Neural cell (in vitro differentiated cells): ENCODE results near the gene CACNA2D1. TPM values are rescaled to one million over a fixed set of nuclear protein-coding genes. Genes with fewer than 3 reads are reported as not detected.

ENCODE experiments used
- H2AFZ ChIP-seq: fragments of 200-600, 300-800 bp; sonication (generic), shearing (Covaris generic); 2 replicates; pipeline ENCODE4 v1.6.0; 2014; ENCODE audit warnings: low read depth, mild to moderate bottlenecking, antibody characterized with exemption, low read length, moderate library complexity
- H3F3A ChIP-seq: fragments of 200-600 bp; shearing (Covaris generic); 2 replicates; pipeline ENCODE4 v1.6.1; 2016; ENCODE audit warnings: mild to moderate bottlenecking, moderate library complexity, mixed read lengths, antibody characterized with exemption, low read length; ENCODE audit not compliant: insufficient read depth, poor library complexity, severe bottlenecking
- H3K27ac ChIP-seq: fragments of 200-600, 300-800 bp; sonication (generic), shearing (Covaris generic); 2 replicates; pipeline ENCODE4 v1.5.1; 2014; ENCODE audit warnings: mild to moderate bottlenecking, low read length, moderate library complexity
- H3K27me3 ChIP-seq: fragments of 300-800, 200-600 bp; sonication (generic), shearing (Covaris generic); 2 replicates; pipeline ENCODE4 v1.6.0; 2014; ENCODE audit warnings: mild to moderate bottlenecking, low read depth, low read length, moderate library complexity; ENCODE audit not compliant: insufficient read depth
- H3K36me3 ChIP-seq: fragments of 300-800, 200-600 bp; sonication (generic), shearing (Covaris generic); 2 replicates; pipeline ENCODE4 v1.5.1; 2014; ENCODE audit warnings: mild to moderate bottlenecking, antibody characterized with exemption, low read length, moderate library complexity; ENCODE audit not compliant: insufficient read depth
- H3K4me2 ChIP-seq: fragments of 300-800, 200-600 bp; sonication (generic), shearing (Covaris generic); 2 replicates; pipeline ENCODE4 v1.6.0; 2014; ENCODE audit warnings: mild to moderate bottlenecking, low read length
- H3K4me3 ChIP-seq: fragments of 300-800, 200-600 bp; sonication (generic), shearing (Covaris generic); 2 replicates; pipeline ENCODE4 v1.5.1; 2014; ENCODE audit warnings: mild to moderate bottlenecking, low read length, moderate library complexity
- H3K79me2 ChIP-seq: fragments of 200-600 bp; shearing (Covaris generic); replicated peaks from 2 replicates; pipeline ENCODE4 v1.6.0; 2014; ENCODE audit warnings: mild to moderate bottlenecking, low read length, moderate library complexity; ENCODE audit not compliant: insufficient read depth
- H3K9ac ChIP-seq: fragments of 300-800, 200-600 bp; sonication (generic), shearing (Covaris generic); 2 replicates; pipeline ENCODE4 v1.6.1; 2016; ENCODE audit warnings: mild to moderate bottlenecking, low read length, mixed read lengths
- H3K9me2 ChIP-seq: fragments of 200-600 bp; shearing (Covaris generic); 2 replicates; pipeline ENCODE4 v1.6.1; 2016; ENCODE audit warnings: mild to moderate bottlenecking, low read length, mixed read lengths; ENCODE audit not compliant: insufficient read depth
- H3K9me3 ChIP-seq: fragments of 200-600, 300-800 bp; sonication (generic), shearing (Covaris generic); 2 replicates; pipeline ENCODE4 v1.6.1; 2016; ENCODE audit warnings: mild to moderate bottlenecking, mixed run types, low read length, moderate library complexity, mixed read lengths
- H4K20me1 ChIP-seq: fragments of 200-600 bp; shearing (Covaris generic); 2 replicates; pipeline ENCODE4 v1.6.1; 2016; ENCODE audit warnings: mild to moderate bottlenecking, mixed run types; ENCODE audit not compliant: insufficient read depth
- EP300 ChIP-seq: fragments of 450-650 bp; conservative IDR thresholded peaks from 2 replicates; pipeline ENCODE4 v1.6.1; 2014; ENCODE audit warnings: antibody characterized with exemption, mild to moderate bottlenecking, moderate library complexity; ENCODE audit not compliant: poor library complexity, severe bottlenecking
- EZH2 ChIP-seq: fragments of 200-600, 300-800 bp; shearing (Covaris generic), sonication (generic); IDR thresholded peaks from 2 replicates; pipeline ENCODE4 v1.6.1; 2014; ENCODE audit warnings: antibody characterized with exemption, low read length, borderline replicate concordance, mild to moderate bottlenecking; ENCODE audit not compliant: insufficient read depth, poor library complexity, severe bottlenecking
- MXI1 ChIP-seq: fragments of 450-650 bp; conservative IDR thresholded peaks from 2 replicates; pipeline ENCODE4 v1.6.1; 2014; ENCODE audit warnings: antibody characterized with exemption, mild to moderate bottlenecking; ENCODE audit not compliant: poor library complexity, severe bottlenecking
- POLR2AphosphoS5 ChIP-seq: IDR thresholded peaks from 2 replicates; pipeline ENCODE4 v1.6.1; 2012
- RAD21 ChIP-seq: fragments of 450-650 bp; conservative IDR thresholded peaks from 2 replicates; pipeline ENCODE4 v1.6.1; 2014; ENCODE audit warnings: antibody characterized with exemption, mild to moderate bottlenecking, moderate library complexity
- SMC3 ChIP-seq: fragments of 450-650 bp; conservative IDR thresholded peaks from 2 replicates; pipeline ENCODE4 v1.6.1; 2014; ENCODE audit warnings: antibody characterized with exemption, mild to moderate bottlenecking, moderate library complexity; ENCODE audit not compliant: poor library complexity
- TAF1 ChIP-seq: IDR thresholded peaks from 2 replicates; pipeline ENCODE4 v1.6.1; 2012; ENCODE audit warnings: low read depth
- polyA plus RNA-seq: library from polyadenylated mRNA; depleted of rRNA; stranded (reverse); fragments of >200 nt; gene quantifications from 2 replicates; pipeline ENCODE4 v1.2.3, GENCODE V29; 2014
- TF ChIP-seq, protein P1 (sequence below): IDR thresholded peaks from 2 replicates; pipeline ENCODE4 v1.6.1; 2012; ENCODE audit warnings: borderline replicate concordance
- TF ChIP-seq, protein P2 (sequence below): fragments of 450-650 bp; IDR thresholded peaks from 2 replicates; pipeline ENCODE4 v1.5.1; 2014; ENCODE audit warnings: antibody characterized with exemption, mild to moderate bottlenecking, moderate library complexity; ENCODE audit not compliant: poor library complexity, severe bottlenecking

The CACNA2D1 gene
- polyA plus RNA-seq, 1 donor from 2014 or later, result 7.0 TPM

DNA sequence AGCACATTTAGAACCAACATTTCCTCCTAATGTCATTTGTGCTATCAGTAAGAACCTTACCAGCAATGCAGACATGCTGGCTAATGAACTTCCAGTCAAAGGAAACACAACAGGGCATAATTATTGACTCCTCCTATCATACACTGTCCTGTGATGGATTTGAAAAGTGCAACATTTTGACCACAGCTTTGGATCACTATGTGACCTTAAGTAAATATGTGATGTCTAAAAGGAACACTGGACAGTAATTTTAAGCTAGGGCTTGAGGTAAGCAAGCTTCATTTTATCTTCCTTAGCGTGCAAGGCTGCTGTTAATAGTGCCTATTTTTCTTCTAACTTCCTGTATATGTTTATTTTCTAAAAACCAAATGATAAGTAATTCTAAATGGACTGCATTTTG lies 433.2 kb downstream of the CACNA2D1 start:
- Histone ChIP-seq H3K9ac (no peak overlapping the region), H4K20me1 (no peaks in the 10 kb centered on the region), H3K9me2 (no peaks in the 10 kb centered on the region), H3K27me3 (no peaks in the 10 kb centered on the region), H3F3A (no peaks in the 10 kb centered on the region), H3K27ac (no peak overlapping the region), H3K79me2 (no peaks in the 10 kb centered on the region), H3K9me3 (no peaks in the 10 kb centered on the region), H2AFZ (no peak overlapping the region), H3K36me3 (no peaks in the 10 kb centered on the region), H3K4me3 (no peak overlapping the region), H3K4me2 (no peak overlapping the region)
- TF ChIP-seq SMC3 (no peak), EP300 (no peak), POLR2AphosphoS5 (no peak), TAF1 (no peak), RAD21 (no peak), EZH2 (no peak), MXI1 (no peak)
- TF ChIP-seq, protein P1, sequence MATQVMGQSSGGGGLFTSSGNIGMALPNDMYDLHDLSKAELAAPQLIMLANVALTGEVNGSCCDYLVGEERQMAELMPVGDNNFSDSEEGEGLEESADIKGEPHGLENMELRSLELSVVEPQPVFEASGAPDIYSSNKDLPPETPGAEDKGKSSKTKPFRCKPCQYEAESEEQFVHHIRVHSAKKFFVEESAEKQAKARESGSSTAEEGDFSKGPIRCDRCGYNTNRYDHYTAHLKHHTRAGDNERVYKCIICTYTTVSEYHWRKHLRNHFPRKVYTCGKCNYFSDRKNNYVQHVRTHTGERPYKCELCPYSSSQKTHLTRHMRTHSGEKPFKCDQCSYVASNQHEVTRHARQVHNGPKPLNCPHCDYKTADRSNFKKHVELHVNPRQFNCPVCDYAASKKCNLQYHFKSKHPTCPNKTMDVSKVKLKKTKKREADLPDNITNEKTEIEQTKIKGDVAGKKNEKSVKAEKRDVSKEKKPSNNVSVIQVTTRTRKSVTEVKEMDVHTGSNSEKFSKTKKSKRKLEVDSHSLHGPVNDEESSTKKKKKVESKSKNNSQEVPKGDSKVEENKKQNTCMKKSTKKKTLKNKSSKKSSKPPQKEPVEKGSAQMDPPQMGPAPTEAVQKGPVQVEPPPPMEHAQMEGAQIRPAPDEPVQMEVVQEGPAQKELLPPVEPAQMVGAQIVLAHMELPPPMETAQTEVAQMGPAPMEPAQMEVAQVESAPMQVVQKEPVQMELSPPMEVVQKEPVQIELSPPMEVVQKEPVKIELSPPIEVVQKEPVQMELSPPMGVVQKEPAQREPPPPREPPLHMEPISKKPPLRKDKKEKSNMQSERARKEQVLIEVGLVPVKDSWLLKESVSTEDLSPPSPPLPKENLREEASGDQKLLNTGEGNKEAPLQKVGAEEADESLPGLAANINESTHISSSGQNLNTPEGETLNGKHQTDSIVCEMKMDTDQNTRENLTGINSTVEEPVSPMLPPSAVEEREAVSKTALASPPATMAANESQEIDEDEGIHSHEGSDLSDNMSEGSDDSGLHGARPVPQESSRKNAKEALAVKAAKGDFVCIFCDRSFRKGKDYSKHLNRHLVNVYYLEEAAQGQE, result no peak
- TF ChIP-seq, protein P2, sequence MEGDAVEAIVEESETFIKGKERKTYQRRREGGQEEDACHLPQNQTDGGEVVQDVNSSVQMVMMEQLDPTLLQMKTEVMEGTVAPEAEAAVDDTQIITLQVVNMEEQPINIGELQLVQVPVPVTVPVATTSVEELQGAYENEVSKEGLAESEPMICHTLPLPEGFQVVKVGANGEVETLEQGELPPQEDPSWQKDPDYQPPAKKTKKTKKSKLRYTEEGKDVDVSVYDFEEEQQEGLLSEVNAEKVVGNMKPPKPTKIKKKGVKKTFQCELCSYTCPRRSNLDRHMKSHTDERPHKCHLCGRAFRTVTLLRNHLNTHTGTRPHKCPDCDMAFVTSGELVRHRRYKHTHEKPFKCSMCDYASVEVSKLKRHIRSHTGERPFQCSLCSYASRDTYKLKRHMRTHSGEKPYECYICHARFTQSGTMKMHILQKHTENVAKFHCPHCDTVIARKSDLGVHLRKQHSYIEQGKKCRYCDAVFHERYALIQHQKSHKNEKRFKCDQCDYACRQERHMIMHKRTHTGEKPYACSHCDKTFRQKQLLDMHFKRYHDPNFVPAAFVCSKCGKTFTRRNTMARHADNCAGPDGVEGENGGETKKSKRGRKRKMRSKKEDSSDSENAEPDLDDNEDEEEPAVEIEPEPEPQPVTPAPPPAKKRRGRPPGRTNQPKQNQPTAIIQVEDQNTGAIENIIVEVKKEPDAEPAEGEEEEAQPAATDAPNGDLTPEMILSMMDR, result no peak

DNA sequence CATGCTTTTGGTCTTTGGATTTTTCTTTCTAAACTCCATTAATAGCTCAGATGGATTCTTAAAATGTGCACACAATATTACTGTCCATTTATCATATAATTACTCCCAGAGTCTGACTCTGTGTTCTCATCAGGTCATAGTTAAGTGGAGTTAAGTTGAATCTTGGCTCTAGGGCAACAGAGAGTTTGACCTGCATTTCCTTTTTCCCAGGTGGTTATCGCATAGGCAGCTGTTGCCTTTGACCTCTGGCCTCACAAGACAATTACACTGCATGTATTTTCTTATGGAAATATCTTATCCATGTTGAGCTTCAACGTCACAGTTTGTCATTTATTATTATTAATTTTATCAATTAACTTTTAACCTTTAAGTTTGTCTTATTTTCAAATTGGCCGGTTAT lies 436.3 kb downstream of the CACNA2D1 start:
- no peak overlapping the region for H3K4me3 ChIP-seq

More for the DNA sequence above, 436.3 kb downstream of the CACNA2D1 start:
- Histone ChIP-seq H3K9ac (no peak overlapping the region), H4K20me1 (no peaks in the 10 kb centered on the region), H2AFZ (no peak overlapping the region), H3K27me3 (no peaks in the 10 kb centered on the region), H3K36me3 (no peaks in the 10 kb centered on the region), H3K27ac (no peak overlapping the region), H3K9me2 (no peaks in the 10 kb centered on the region), H3K4me2 (no peak overlapping the region), H3K79me2 (no peaks in the 10 kb centered on the region), H3F3A (no peaks in the 10 kb centered on the region), H3K9me3 (no peaks in the 10 kb centered on the region)
- no peak for TF ChIP-seq EZH2
- no peak for TF ChIP-seq TAF1
- no peak for TF ChIP-seq SMC3
- TF ChIP-seq, protein P1, result no peak
- no peak for TF ChIP-seq RAD21
- TF ChIP-seq POLR2AphosphoS5, result no peak
- TF ChIP-seq MXI1, result no peak
- no peak for TF ChIP-seq EP300
- TF ChIP-seq, protein P2, result no peak
